WTC11 (cell line): ENCODE measurements around the gene PRRC2B. TPM values are rescaled to one million over a fixed set of nuclear protein-coding genes. Genes with fewer than 3 reads are reported as not detected.
"Not testable (repeated sequence)": the region's sequence is repeated elsewhere in the genome, so short reads cannot be mapped to it uniquely, and the experiment has no call there.

ENCODE experiments used
- ATAC-seq: fragments of 200-7000 bp; cut with Tn5 transposase; 2 replicates; pipeline ENCODE4 v1.10.0; 2021; ENCODE audit warnings: mild to moderate bottlenecking, moderate library complexity
- CTCF ChIA-PET: fragments of 300-600 bp; sonication (Branson Sonifier 250); formaldehyde crosslinking; loops from one replicate; lab custom pipeline; 2021; ENCODE audit warnings: antibody characterized with exemption; lab: Charles Lee
- POLR2A ChIA-PET: fragments of 350-600 bp; sonication (Branson Sonifier 250); formaldehyde crosslinking; loops from one replicate; lab custom pipeline; 2021; ENCODE audit warnings: antibody characterized with exemption; lab: Charles Lee
- DNase-seq: peaks from one replicate; pipeline ENCODE4 v3.0.0; 2021; ENCODE audit warnings: low spot score
- H3K27ac Mint-ChIP-seq: 2 replicates; pipeline ENCODE4 v1.8.0; 2021; ENCODE audit warnings: mixed read lengths
- H3K27me3 Mint-ChIP-seq: 2 replicates; pipeline ENCODE4 v1.8.0; 2021; ENCODE audit warnings: low read depth, mild to moderate bottlenecking, moderate library complexity, mixed read lengths
- H3K36me3 Mint-ChIP-seq: 2 replicates; pipeline ENCODE4 v1.8.0; 2021; ENCODE audit warnings: mixed read lengths
- H3K4me1 Mint-ChIP-seq: 2 replicates; pipeline ENCODE4 v1.8.0; 2022; ENCODE audit warnings: mixed read lengths
- H3K4me3 Mint-ChIP-seq: 2 replicates; pipeline ENCODE4 v1.8.0; 2021; ENCODE audit warnings: mild to moderate bottlenecking, moderate library complexity, mixed read lengths
- H3K9me3 Mint-ChIP-seq: 2 replicates; pipeline ENCODE4 v1.8.0; 2021; ENCODE audit warnings: mixed read lengths
- ATF1 ChIP-seq: sonication (generic); formaldehyde crosslinking; IDR thresholded peaks from 2 replicates; pipeline ENCODE4 v1.8.1; 2023; ENCODE audit warnings: mild to moderate bottlenecking, moderate library complexity, missing genetic modification reagents
- ELF4 ChIP-seq: sonication (generic); formaldehyde crosslinking; IDR thresholded peaks from 2 replicates; pipeline ENCODE4 v1.8.1; 2022; ENCODE audit warnings: low read depth, mild to moderate bottlenecking, moderate library complexity, missing genetic modification reagents
- GRHL2 ChIP-seq: fragments of 250-450 bp; sonication (Bioruptor Pico); IDR thresholded peaks from 2 replicates; pipeline ENCODE4 v1.8.0; 2022; ENCODE audit warnings: mild to moderate bottlenecking, moderate library complexity; ENCODE audit not compliant: insufficient replicate concordance, severe bottlenecking
- MXD4 ChIP-seq: fragments of 250-450 bp; sonication (Bioruptor Pico); IDR thresholded peaks from 2 replicates; pipeline ENCODE4 v1.8.0; 2021; ENCODE audit warnings: mild to moderate bottlenecking, moderate library complexity, borderline replicate concordance
- ZBTB21 ChIP-seq: sonication (generic); formaldehyde crosslinking; IDR thresholded peaks from 2 replicates; pipeline ENCODE4 v1.8.1; 2023; ENCODE audit warnings: mild to moderate bottlenecking, missing genetic modification reagents, borderline replicate concordance
- ZNF219 ChIP-seq: sonication (generic); formaldehyde crosslinking; IDR thresholded peaks from 2 replicates; pipeline ENCODE4 v1.8.0; 2023; ENCODE audit warnings: missing genetic modification reagents, mild to moderate bottlenecking, borderline replicate concordance
- ZNF423 ChIP-seq: fragments of 250-450 bp; sonication (Bioruptor Pico); IDR thresholded peaks from 2 replicates; pipeline ENCODE4 v2.1.2; 2022; ENCODE audit warnings: mild to moderate bottlenecking, moderate library complexity
- ZNF671 ChIP-seq: fragments of 250-450 bp; sonication (Bioruptor Pico); IDR thresholded peaks from 2 replicates; pipeline ENCODE4 v1.8.0; 2021; ENCODE audit warnings: mild to moderate bottlenecking
- total RNA-seq: library from RNA; stranded (reverse); gene quantifications from 3 replicates; pipeline ENCODE4 v1.2.3, GENCODE V29; 2021
- TF ChIP-seq, protein P1 (sequence below): sonication (generic); formaldehyde crosslinking; conservative IDR thresholded peaks from 2 replicates; pipeline ENCODE4 v1.8.1; 2023; ENCODE audit warnings: mild to moderate bottlenecking, low read depth, missing genetic modification reagents, moderate library complexity
- TF ChIP-seq, protein P2 (sequence below): sonication (generic); formaldehyde crosslinking; IDR thresholded peaks from 2 replicates; pipeline ENCODE4 v1.8.1; 2023; ENCODE audit warnings: mild to moderate bottlenecking, moderate library complexity, missing genetic modification reagents
- TF ChIP-seq, protein P3 (sequence below): sonication (generic); formaldehyde crosslinking; IDR thresholded peaks from 2 replicates; pipeline ENCODE4 v1.8.0; 2023; ENCODE audit warnings: mild to moderate bottlenecking, missing genetic modification reagents
- TF ChIP-seq, protein P4 (sequence below): sonication (generic); formaldehyde crosslinking; IDR thresholded peaks from 2 replicates; pipeline ENCODE4 v1.8.1; 2022; ENCODE audit warnings: missing genetic modification reagents, borderline replicate concordance
- TF ChIP-seq, protein P5 (sequence below): fragments of 250-450 bp; sonication (Bioruptor Pico); IDR thresholded peaks from 2 replicates; pipeline ENCODE4 v1.9.0; 2021; ENCODE audit warnings: moderate library complexity, mild to moderate bottlenecking, inconsistent platforms, borderline replicate concordance

PRRC2B gene
- total RNA-seq, 1 experiment from 2014 or later = 272 TPM

DNA sequence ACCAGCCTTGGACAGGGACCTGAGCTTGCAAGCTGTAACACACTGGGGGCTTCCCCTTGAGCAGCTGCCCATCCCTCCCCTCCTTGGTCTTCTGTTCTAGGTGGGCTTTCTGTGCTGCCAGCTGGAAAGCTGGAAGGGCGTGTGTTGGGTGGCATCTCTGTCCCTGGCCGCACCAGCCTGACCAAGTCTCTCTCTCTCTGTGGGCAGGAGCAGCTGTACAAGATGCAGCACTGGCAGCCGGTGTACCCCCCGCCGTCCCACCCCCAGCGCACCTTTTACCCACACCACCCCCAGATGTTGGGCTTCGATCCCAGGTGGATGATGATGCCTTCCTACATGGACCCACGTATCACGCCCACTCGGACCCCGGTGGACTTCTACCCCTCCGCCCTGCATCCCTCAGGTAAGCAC, 76.7 kb downstream of the PRRC2B start:
- no peak for DNase-seq
- Mint-ChIP-seq H3K27ac (no peak overlapping the region), H3K9me3 (no peaks in the 10 kb centered on the region), H3K4me1 (no peaks in the 10 kb centered on the region), H3K27me3 (no peaks in the 10 kb centered on the region; the same call in 1 of the 2 replicates), H3K4me3 (no peak overlapping the region), H3K36me3 (peaks cover 83% of the 10 kb centered on the region)
- POLR2A ChIA-PET = no interaction called here
- no peak for TF ChIP-seq ZNF671 (CRISPR knock-in tag)
- TF ChIP-seq, protein P1, sequence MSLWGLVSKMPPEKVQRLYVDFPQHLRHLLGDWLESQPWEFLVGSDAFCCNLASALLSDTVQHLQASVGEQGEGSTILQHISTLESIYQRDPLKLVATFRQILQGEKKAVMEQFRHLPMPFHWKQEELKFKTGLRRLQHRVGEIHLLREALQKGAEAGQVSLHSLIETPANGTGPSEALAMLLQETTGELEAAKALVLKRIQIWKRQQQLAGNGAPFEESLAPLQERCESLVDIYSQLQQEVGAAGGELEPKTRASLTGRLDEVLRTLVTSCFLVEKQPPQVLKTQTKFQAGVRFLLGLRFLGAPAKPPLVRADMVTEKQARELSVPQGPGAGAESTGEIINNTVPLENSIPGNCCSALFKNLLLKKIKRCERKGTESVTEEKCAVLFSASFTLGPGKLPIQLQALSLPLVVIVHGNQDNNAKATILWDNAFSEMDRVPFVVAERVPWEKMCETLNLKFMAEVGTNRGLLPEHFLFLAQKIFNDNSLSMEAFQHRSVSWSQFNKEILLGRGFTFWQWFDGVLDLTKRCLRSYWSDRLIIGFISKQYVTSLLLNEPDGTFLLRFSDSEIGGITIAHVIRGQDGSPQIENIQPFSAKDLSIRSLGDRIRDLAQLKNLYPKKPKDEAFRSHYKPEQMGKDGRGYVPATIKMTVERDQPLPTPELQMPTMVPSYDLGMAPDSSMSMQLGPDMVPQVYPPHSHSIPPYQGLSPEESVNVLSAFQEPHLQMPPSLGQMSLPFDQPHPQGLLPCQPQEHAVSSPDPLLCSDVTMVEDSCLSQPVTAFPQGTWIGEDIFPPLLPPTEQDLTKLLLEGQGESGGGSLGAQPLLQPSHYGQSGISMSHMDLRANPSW (CRISPR knock-in tag) = no peak
- TF ChIP-seq, protein P2, sequence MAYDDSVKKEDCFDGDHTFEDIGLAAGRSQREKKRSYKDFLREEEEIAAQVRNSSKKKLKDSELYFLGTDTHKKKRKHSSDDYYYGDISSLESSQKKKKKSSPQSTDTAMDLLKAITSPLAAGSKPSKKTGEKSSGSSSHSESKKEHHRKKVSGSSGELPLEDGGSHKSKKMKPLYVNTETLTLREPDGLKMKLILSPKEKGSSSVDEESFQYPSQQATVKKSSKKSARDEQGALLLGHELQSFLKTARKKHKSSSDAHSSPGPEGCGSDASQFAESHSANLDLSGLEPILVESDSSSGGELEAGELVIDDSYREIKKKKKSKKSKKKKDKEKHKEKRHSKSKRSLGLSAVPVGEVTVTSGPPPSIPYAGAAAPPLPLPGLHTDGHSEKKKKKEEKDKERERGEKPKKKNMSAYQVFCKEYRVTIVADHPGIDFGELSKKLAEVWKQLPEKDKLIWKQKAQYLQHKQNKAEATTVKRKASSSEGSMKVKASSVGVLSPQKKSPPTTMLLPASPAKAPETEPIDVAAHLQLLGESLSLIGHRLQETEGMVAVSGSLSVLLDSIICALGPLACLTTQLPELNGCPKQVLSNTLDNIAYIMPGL (CRISPR knock-in tag) = no peak
- TF ChIP-seq, protein P3, sequence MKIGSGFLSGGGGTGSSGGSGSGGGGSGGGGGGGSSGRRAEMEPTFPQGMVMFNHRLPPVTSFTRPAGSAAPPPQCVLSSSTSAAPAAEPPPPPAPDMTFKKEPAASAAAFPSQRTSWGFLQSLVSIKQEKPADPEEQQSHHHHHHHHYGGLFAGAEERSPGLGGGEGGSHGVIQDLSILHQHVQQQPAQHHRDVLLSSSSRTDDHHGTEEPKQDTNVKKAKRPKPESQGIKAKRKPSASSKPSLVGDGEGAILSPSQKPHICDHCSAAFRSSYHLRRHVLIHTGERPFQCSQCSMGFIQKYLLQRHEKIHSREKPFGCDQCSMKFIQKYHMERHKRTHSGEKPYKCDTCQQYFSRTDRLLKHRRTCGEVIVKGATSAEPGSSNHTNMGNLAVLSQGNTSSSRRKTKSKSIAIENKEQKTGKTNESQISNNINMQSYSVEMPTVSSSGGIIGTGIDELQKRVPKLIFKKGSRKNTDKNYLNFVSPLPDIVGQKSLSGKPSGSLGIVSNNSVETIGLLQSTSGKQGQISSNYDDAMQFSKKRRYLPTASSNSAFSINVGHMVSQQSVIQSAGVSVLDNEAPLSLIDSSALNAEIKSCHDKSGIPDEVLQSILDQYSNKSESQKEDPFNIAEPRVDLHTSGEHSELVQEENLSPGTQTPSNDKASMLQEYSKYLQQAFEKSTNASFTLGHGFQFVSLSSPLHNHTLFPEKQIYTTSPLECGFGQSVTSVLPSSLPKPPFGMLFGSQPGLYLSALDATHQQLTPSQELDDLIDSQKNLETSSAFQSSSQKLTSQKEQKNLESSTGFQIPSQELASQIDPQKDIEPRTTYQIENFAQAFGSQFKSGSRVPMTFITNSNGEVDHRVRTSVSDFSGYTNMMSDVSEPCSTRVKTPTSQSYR (CRISPR knock-in tag) = no peak
- CTCF ChIA-PET = no interaction called here
- no peak for ATAC-seq

DNA sequence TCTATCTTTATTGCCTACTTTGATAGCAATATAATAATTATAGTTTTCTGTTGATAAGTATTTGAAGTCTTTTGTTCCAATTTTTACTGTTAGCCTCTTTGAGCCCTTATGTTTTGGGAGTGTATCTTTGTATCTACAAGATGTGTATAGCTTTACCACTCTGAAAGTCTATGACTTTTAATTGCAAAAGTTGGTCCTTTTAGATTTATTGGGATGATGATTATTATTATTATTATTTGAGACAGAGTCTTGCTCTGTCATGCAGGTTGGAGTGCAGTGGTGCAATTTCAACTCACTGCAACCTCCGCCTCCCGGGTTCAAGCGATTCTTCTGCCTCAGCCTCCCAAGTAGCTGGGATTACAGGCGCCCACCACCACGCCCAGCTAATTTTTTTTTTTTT, 78.2 kb downstream of the PRRC2B start:
- CTCF ChIA-PET, H3K9me3 Mint-ChIP-seq, H3K27ac Mint-ChIP-seq, H3K4me3 Mint-ChIP-seq, ATAC-seq, DNase-seq, H3K4me1 Mint-ChIP-seq, H3K27me3 Mint-ChIP-seq: not testable (repeated sequence)
- H3K36me3 Mint-ChIP-seq = peaks cover 81% of the 10 kb centered on the region
- POLR2A ChIA-PET = interaction anchor here (0.7 kb wide), 1 partner anchor 1237 kb away, joined by 3 read pairs; no protein-coding TSS in a partner anchor

DNA sequence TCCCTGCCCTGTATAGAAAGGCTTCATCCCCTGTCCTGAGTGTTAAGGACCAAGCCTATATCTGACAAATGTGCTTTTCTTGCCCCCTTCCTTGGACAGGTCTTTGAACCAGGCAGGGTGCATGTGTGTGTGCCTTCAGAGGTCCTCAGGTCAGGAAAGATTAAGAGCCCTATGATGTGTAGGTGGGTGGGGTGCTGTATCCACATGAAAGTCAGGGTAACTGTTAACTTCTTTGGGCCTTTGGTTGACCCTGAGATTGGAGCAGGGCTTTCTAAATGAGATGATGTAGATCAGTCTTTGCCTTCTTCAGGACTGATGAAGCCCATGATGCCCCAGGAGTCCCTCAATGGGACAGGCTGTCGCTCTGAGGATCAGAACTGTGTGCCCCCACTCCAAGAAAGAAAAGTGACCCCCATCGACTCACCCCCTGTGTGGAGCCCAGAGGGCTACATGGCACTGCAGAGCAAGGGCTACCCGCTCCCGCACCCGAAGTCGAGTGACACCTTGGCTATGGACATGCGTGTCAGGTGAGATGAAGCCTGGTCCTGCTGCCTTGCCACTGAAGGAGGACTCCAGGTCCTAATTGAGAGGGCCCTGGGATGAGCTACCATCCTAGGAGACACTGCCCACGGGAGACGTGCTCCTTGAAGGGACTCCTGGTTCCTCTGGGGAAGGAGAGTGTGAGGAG, 79.5 kb downstream of the PRRC2B start:
- H3K27ac Mint-ChIP-seq = 0 out of 2 replicates have a peak overlapping the region, but pooled peaks have one; percentile 33
- ATAC-seq (no peak), DNase-seq (no peak)
- POLR2A ChIA-PET = no interaction called here
- no peaks in the 10 kb centered on the region; the same call in 1 of the 2 replicates for H3K27me3 Mint-ChIP-seq
- CTCF ChIA-PET = no interaction called here
- H3K4me3 Mint-ChIP-seq = no peak overlapping the region
- no peaks in the 10 kb centered on the region for H3K4me1 Mint-ChIP-seq
- H3K36me3 Mint-ChIP-seq = peaks cover 80% of the 10 kb centered on the region
- no peaks in the 10 kb centered on the region for H3K9me3 Mint-ChIP-seq
- TF ChIP-seq, protein P4, sequence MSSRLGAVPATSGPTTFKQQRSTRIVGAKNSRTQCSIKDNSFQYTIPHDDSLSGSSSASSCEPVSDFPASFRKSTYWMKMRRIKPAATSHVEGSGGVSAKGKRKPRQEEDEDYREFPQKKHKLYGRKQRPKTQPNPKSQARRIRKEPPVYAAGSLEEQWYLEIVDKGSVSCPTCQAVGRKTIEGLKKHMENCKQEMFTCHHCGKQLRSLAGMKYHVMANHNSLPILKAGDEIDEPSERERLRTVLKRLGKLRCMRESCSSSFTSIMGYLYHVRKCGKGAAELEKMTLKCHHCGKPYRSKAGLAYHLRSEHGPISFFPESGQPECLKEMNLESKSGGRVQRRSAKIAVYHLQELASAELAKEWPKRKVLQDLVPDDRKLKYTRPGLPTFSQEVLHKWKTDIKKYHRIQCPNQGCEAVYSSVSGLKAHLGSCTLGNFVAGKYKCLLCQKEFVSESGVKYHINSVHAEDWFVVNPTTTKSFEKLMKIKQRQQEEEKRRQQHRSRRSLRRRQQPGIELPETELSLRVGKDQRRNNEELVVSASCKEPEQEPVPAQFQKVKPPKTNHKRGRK (CRISPR knock-in tag) = no peak
- TF ChIP-seq MXD4 (CRISPR knock-in tag) (no peak), ZNF219 (CRISPR knock-in tag) (no peak), ELF4 (no peak), ZBTB21 (CRISPR knock-in tag) (no peak), ZNF423 (CRISPR knock-in tag) (no peak), GRHL2 (CRISPR knock-in tag) (no peak), ATF1 (CRISPR knock-in tag) (no peak)
- TF ChIP-seq, protein P5, sequence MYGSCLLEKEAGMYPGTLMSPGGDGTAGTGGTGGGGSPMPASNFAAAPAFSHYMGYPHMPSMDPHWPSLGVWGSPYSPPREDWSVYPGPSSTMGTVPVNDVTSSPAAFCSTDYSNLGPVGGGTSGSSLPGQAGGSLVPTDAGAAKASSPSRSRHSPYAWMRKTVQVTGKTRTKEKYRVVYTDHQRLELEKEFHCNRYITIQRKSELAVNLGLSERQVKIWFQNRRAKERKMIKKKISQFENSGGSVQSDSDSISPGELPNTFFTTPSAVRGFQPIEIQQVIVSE (CRISPR knock-in tag) = no peak
